HCT116 (cell line): ENCODE data around the gene ESPNL. TPM values are rescaled to one million over a fixed set of nuclear protein-coding genes. Genes with fewer than 3 reads are reported as not detected.

ENCODE experiments used
- ATAC-seq: fragments of 200-7000 bp; cut with Tn5 transposase; 2 replicates; pipeline ENCODE4 v1.9.1; 2020; ENCODE audit warnings: mild to moderate bottlenecking, moderate library complexity
- BruUV-seq: library from RNA; stranded (reverse); fragments of 400-500 nt; replicated peaks from 2 replicates; lab custom pipeline; 2021; lab: Mats Ljungman, UMichigan
- CTCF ChIA-PET: fragments of 300-600 bp; sonication (Branson Sonifier 250); formaldehyde crosslinking; loops from one replicate; lab custom pipeline; 2021; ENCODE audit warnings: antibody characterized with exemption; lab: Charles Lee
- POLR2A ChIA-PET: fragments of 300-600, 350-600 bp; sonication (Branson Sonifier 250); formaldehyde crosslinking; loops from one replicate; lab custom pipeline; 2021; ENCODE audit warnings: antibody characterized with exemption; lab: Charles Lee
- RAD21 ChIA-PET, 2 experiments: fragments of 300-600 bp; sonication (Branson Sonifier 250); formaldehyde crosslinking; loops; one replicate each; lab custom pipeline; 2023; ENCODE audit warnings: low total read pairs in 2 of 2; ENCODE audit not compliant: uncharacterized antibody in 2 of 2, unreplicated experiment in 2 of 2, low non-redundant PET in 1 of 2; lab: Charles Lee
- DNase-seq: peaks from one replicate; pipeline ENCODE4 v3.0.0-alpha.2; 2010; ENCODE audit warnings: low read depth, low spot score
- H2AFZ ChIP-seq: fragments of 200-600 bp; shearing (Covaris generic), sonication (generic); 2 replicates; pipeline ENCODE4 v1.6.1; 2017; ENCODE audit warnings: low read depth, mixed run types, mixed read lengths, antibody characterized with exemption, low read length; ENCODE audit not compliant: poor library complexity, severe bottlenecking
- H3K27ac ChIP-seq: 2 replicates; pipeline ENCODE4 v1.5.1; 2012; ENCODE audit warnings: low read depth, low read length
- H3K27me3 ChIP-seq: fragments of 200-600 bp; sonication (generic); 2 replicates; pipeline ENCODE4 v1.6.1; 2016; ENCODE audit warnings: mixed run types, low read length, mixed read lengths; ENCODE audit not compliant: insufficient read depth
- H3K36me3 ChIP-seq, 2 experiments: fragments of 200-500 bp in 1 of 2; fragments of 200-600 bp in 1 of 2; sonication (Bioruptor generic) in 1 of 2; sonication (generic) in 1 of 2; 2 replicates each; pipeline versions ENCODE4 v1.5.1 to v1.6.1; 2014 to 2016; ENCODE audit warnings: low read length in 2 of 2, inconsistent platforms in 1 of 2, mixed read lengths in 1 of 2, mixed run types in 1 of 2; ENCODE audit not compliant: insufficient read depth in 2 of 2, control insufficient read depth in 1 of 2
- H3K4me1 ChIP-seq, 2 experiments: fragments of 200-600 bp in 1 of 2; sonication (generic) in 1 of 2; 2 replicates each; pipeline versions ENCODE4 v1.5.1 to v1.6.1; 2012 to 2017; ENCODE audit warnings: low read length in 2 of 2, inconsistent platforms in 1 of 2, mild to moderate bottlenecking in 1 of 2, mixed read lengths in 1 of 2, mixed run types in 1 of 2, moderate library complexity in 1 of 2; ENCODE audit not compliant: insufficient read depth in 2 of 2, control insufficient read depth in 1 of 2
- H3K4me2 ChIP-seq: fragments of 200-600 bp; sonication (generic); 2 replicates; pipeline ENCODE4 v1.6.1; 2017; ENCODE audit warnings: mixed run types, low read length, mixed read lengths
- H3K4me3 ChIP-seq, 2 experiments: fragments of 200-600 bp in 1 of 2; sonication (generic) in 1 of 2; replicated peaks in 1 of 2; 2 replicates each; pipeline ENCODE4 v1.5.1; 2011 to 2016; ENCODE audit warnings: low read length in 2 of 2, control low read depth in 1 of 2, low read depth in 1 of 2, mild to moderate bottlenecking in 1 of 2, mixed read lengths in 1 of 2, mixed run types in 1 of 2
- H3K79me2 ChIP-seq: fragments of 200-600 bp; sonication (generic); 2 replicates; pipeline ENCODE4 v1.6.1; 2017; ENCODE audit warnings: mild to moderate bottlenecking, mixed run types, low read length, moderate library complexity, mixed read lengths; ENCODE audit not compliant: insufficient read depth
- H3K9ac ChIP-seq: fragments of 200-600 bp; sonication (generic); 2 replicates; pipeline ENCODE4 v1.6.1; 2016; ENCODE audit warnings: low read length, mixed read lengths
- H3K9me2 ChIP-seq: fragments of 200-600 bp; sonication (generic), shearing (Covaris generic); 2 replicates; pipeline ENCODE4 v1.6.1; 2017; ENCODE audit warnings: mixed run types, mild to moderate bottlenecking, moderate library complexity; ENCODE audit not compliant: insufficient read depth
- H3K9me3 ChIP-seq, 2 experiments: fragments of 200-500 bp in 1 of 2; fragments of 200-600 bp in 1 of 2; sonication (Bioruptor generic) in 1 of 2; sonication (generic) in 1 of 2; 2 replicates each; pipeline ENCODE4 v1.6.1; 2014 to 2017; ENCODE audit warnings: low read length in 2 of 2, mixed read lengths in 2 of 2, inconsistent platforms in 1 of 2, low read depth in 1 of 2, mild to moderate bottlenecking in 1 of 2, mixed run types in 1 of 2, moderate library complexity in 1 of 2; ENCODE audit not compliant: control insufficient read depth in 1 of 2, insufficient read depth in 1 of 2
- H4K20me1 ChIP-seq: fragments of 200-600 bp; sonication (generic), shearing (Covaris generic); 2 replicates; pipeline ENCODE4 v1.6.1; 2017; ENCODE audit warnings: mixed run types, mild to moderate bottlenecking, moderate library complexity; ENCODE audit not compliant: insufficient read depth
- FOSL1 ChIP-seq: IDR thresholded peaks from 2 replicates; pipeline ENCODE4 v1.6.1; 2012; ENCODE audit warnings: low read depth
- POLR2AphosphoS5 ChIP-seq: IDR thresholded peaks from 2 replicates; pipeline ENCODE4 v1.6.1; 2011; ENCODE audit warnings: mild to moderate bottlenecking, low read depth, low read length, moderate library complexity
- RAD21 ChIP-seq: IDR thresholded peaks from 2 replicates; pipeline ENCODE4 v1.6.1; 2012; ENCODE audit warnings: low read depth, mild to moderate bottlenecking
- REST ChIP-seq: IDR thresholded peaks from 2 replicates; pipeline ENCODE4 v1.6.1; 2012; ENCODE audit warnings: low read depth
- SIN3A ChIP-seq: IDR thresholded peaks from 2 replicates; pipeline ENCODE4 v1.6.1; 2012; ENCODE audit warnings: low read depth
- SRF ChIP-seq: IDR thresholded peaks from 2 replicates; pipeline ENCODE4 v1.6.1; 2012; ENCODE audit warnings: low read depth
- TCF7L2 ChIP-seq: IDR thresholded peaks from 2 replicates; pipeline ENCODE4 v1.7.0; 2011; ENCODE audit warnings: borderline replicate concordance, inconsistent platforms; ENCODE audit not compliant: insufficient read depth, insufficient read length; ENCODE audit errors: extremely low read depth
- YY1 ChIP-seq: IDR thresholded peaks from 2 replicates; pipeline ENCODE4 v1.6.1; 2011; ENCODE audit warnings: low read length, low read depth, moderate library complexity, mild to moderate bottlenecking; ENCODE audit not compliant: insufficient replicate concordance; ENCODE audit errors: extremely low read depth
- ZFX ChIP-seq: fragments of 450-650 bp; IDR thresholded peaks from 2 replicates; pipeline ENCODE4 v1.6.1; 2017
- intact Hi-C: fragments of 100-400 bp; cut with micrococcal nuclease; formaldehyde crosslinking; loops from 2 replicates; pipeline ENCODE4 v1.10.0; 2022
- total RNA-seq: library from RNA; stranded (reverse); gene quantifications from one replicate; pipeline ENCODE4 v1.2.1, GENCODE V29; 2021; ENCODE audit not compliant: unreplicated experiment

The ESPNL gene
- total RNA-seq, 1 experiment from 2014 or later, result 0.22 TPM

- no peak for ATAC-seq
- no peaks in the 10 kb centered on the region for H3K4me1 ChIP-seq
- no peaks in the 10 kb centered on the region for H3K79me2 ChIP-seq
- TF ChIP-seq FOSL1 (no peak), RAD21 (no peak)
- no peak overlapping the region for H3K9ac ChIP-seq
- H3K36me3 ChIP-seq, result no peaks in the 10 kb centered on the region
- no peak overlapping the region for H2AFZ ChIP-seq
- no peaks in the 10 kb centered on the region for H3K9me2 ChIP-seq
- intact Hi-C loops, result no loop called here
- peaks cover 0 to 10% of the 10 kb centered on the region in 2 experiments; a peak in 1 of 4 replicates for H3K9me3 ChIP-seq
- BruUV-seq, result no TSS peak
- no peak overlapping the region for H3K4me2 ChIP-seq
- no peaks in the 10 kb centered on the region; the same call in 1 of the 2 replicates for H3K27me3 ChIP-seq
- no peak overlapping the region for H3K4me3 ChIP-seq
- no peak overlapping the region for H3K27ac ChIP-seq
- ChIA-PET RAD21 (no interaction called here), POLR2A (no interaction called here), CTCF (no interaction called here)
- no peaks in the 10 kb centered on the region for H4K20me1 ChIP-seq
- no peak for DNase-seq
These were observed 23.3 kb downstream of the ESPNL start for GRCh38 chr2:238123218-238123971.

- ChIA-PET CTCF (no interaction called here), RAD21 (no interaction called here), POLR2A (no interaction called here)
- Histone ChIP-seq H3K9me2 (no peaks in the 10 kb centered on the region), H3K27me3 (no peaks in the 10 kb centered on the region; the same call in 1 of the 2 replicates), H4K20me1 (no peaks in the 10 kb centered on the region), H3K9ac (no peak overlapping the region), H3K9me3 (peaks cover 0 to 10% of the 10 kb centered on the region in 2 experiments; a peak in 1 of 4 replicates), H3K4me3 (no peak overlapping the region), H2AFZ (no peak overlapping the region), H3K36me3 (no peaks in the 10 kb centered on the region), H3K4me2 (no peak overlapping the region), H3K4me1 (no peaks in the 10 kb centered on the region), H3K27ac (no peak overlapping the region), H3K79me2 (no peaks in the 10 kb centered on the region)
- intact Hi-C loops, result no loop called here
- no TSS peak for BruUV-seq
- no peak for ATAC-seq
- TF ChIP-seq TCF7L2 (no peak), SIN3A (no peak), ZFX (no peak), POLR2AphosphoS5 (no peak), REST (no peak), SRF (no peak), YY1 (no peak)
- no peak for DNase-seq
These were observed 23.9 kb downstream of the ESPNL start for GRCh38 chr2:238123991-238124470.
